Measurements from ENCODE around the gene CAB39. TPM values are rescaled to one million over a fixed set of nuclear protein-coding genes. Genes with fewer than 3 reads are reported as not detected.
A peak's percentile ranks its signal among the peaks of the same experiment; 100 is the strongest.

CAB39 gene
- total and polyA plus RNA-seq, 11 donors, result 28.6 to 99.2 (median 84.2) TPM

DNA sequence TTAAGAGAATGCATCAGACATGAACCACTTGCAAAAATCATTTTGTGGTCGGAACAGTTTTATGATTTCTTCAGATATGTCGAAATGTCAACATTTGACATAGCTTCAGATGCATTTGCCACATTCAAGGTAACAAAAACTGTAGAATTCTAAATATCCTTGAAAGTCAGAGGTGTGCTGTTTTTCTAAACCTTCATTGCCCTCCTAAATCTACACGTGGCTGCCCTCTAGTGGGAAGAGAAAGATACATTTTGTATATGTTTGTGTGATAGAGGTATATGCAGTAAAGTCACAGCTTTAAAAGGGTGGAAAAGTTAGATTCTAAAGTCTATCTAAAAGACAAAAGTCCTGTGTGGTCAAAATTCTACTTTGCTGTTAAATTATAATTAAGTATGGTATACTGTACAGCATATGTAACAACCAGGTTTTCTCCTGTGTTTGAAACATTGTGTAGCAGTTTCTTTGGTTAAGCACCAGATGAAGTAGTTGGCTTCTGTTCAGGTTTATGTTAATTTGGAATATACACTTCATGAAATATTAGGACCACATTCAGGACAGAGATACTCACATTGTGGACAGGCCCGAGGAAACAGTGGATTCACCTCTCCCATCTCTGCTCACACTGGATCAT is 86.2 kb downstream of the CAB39 start:
- WGBS, 4 donors, result 52 to 59% (median 53%) methylated on average over 4 of the region's 4 CpGs
- intact Hi-C loops (cut with DNase I), result loop anchor here in 9 of 10 donors (2.0 to 10.0 kb wide), 5 partner anchors 82 to 164 kb away; partner anchors contain the start of gene CAB39 (in 7 of the 9)
- Histone ChIP-seq H3K27me3 (no peaks in the 10 kb centered on the region), H3K9me3 (no peaks in the 10 kb centered on the region), H3K4me1 (peaks cover 0 to 53% (median 20%) of the 10 kb centered on the region in 12 donors), H3K27ac (no peak overlapping the region), H3K36me3 (peaks cover 0 to 46% (median 31%) of the 10 kb centered on the region in 9 donors), H3K4me3 (no peak overlapping the region)
- ATAC-seq (no peak), DNase-seq (no peak)
- TF ChIP-seq, protein P1, sequence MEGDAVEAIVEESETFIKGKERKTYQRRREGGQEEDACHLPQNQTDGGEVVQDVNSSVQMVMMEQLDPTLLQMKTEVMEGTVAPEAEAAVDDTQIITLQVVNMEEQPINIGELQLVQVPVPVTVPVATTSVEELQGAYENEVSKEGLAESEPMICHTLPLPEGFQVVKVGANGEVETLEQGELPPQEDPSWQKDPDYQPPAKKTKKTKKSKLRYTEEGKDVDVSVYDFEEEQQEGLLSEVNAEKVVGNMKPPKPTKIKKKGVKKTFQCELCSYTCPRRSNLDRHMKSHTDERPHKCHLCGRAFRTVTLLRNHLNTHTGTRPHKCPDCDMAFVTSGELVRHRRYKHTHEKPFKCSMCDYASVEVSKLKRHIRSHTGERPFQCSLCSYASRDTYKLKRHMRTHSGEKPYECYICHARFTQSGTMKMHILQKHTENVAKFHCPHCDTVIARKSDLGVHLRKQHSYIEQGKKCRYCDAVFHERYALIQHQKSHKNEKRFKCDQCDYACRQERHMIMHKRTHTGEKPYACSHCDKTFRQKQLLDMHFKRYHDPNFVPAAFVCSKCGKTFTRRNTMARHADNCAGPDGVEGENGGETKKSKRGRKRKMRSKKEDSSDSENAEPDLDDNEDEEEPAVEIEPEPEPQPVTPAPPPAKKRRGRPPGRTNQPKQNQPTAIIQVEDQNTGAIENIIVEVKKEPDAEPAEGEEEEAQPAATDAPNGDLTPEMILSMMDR (IDR thresholded peaks at IDR 0.05), result peak; percentile 32 to 70 (median 60)
- no peak for TF ChIP-seq POLR2A (IDR thresholded peaks at IDR 0.05)

DNA sequence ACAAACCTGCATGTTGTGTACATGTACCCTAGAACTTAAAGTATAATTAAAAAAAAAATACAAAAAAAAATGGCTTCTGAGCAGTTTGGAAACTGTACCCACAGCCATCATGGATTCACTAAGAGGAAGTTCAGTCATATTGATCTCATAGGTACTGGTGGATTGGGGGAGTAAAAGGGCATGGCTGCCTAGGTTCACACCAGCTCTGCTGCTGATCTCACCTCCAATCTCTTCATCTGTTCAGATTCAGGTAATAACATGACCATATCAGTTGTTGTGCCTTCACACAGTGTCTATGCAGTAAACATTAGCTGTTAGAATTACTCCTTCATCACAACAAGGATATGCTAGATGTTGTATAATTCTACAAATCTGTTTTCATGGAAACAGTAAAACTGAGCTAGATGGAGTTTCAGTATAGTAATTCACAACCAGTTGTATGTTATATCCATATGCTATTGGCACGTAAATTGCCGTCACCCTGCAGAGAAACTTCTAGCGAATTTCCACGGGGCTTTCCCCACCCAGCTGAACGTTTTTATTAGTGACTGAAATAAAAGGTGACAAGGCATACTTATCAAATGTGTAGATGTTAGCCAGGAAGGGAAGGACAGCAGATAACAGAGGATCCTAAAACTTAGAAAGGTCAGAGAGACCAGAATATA is 92.8 kb downstream of the CAB39 start:
- 76 to 79% (median 77%) methylated on average over 5 of the region's 5 CpGs for WGBS, 4 donors
- no peak overlapping the region for H3K4me3 ChIP-seq
- H3K27ac ChIP-seq, result no peak overlapping the region
- H3K9me3 ChIP-seq, result no peaks in the 10 kb centered on the region
- peaks cover 0 to 11% (median 0%) of the 10 kb centered on the region in 12 donors for H3K4me1 ChIP-seq
- no peak for ATAC-seq
- DNase-seq, result no peak
- H3K27me3 ChIP-seq, result no peaks in the 10 kb centered on the region
- H3K36me3 ChIP-seq, result peaks cover 0 to 48% (median 26%) of the 10 kb centered on the region in 9 donors
- intact Hi-C loops (cut with DNase I), result no loop called here
- no peak for TF ChIP-seq POLR2A (IDR thresholded peaks at IDR 0.05)
- TF ChIP-seq, protein P1 (IDR thresholded peaks at IDR 0.05), result no peak

DNA sequence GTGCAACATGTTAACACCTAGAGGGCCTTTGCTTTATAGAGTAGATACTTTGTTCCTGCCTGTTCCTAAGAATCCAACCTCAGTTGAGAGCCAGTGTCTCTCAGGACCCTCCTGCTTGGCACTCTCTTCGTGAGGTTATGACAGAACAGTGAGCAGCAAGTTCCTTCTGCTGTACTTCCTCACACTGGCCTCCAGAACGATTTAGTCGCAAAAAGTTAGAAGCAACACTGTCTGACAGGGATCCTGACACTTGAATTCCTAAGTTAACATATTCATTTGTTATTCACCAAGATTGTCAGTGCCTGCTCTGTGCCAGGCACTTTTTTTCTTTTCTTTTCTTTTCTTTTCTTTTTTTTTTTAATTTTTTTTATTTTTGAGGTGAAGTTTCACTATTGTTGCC is 95.1 kb downstream of the CAB39 start:
- H3K4me1 ChIP-seq, result peaks cover 0 to 11% (median 0%) of the 10 kb centered on the region in 12 donors
- no peak overlapping the region for H3K27ac ChIP-seq
- no peak overlapping the region for H3K4me3 ChIP-seq
- TF ChIP-seq, protein P1 (IDR thresholded peaks at IDR 0.05), result no peak
- no peak for TF ChIP-seq POLR2A (IDR thresholded peaks at IDR 0.05)
- intact Hi-C loops (cut with DNase I), result no loop called here
- no peaks in the 10 kb centered on the region for H3K9me3 ChIP-seq
- WGBS, 4 donors, result 70 to 82% (median 76%) methylated on average over 3 of the region's 3 CpGs
- peaks cover 0 to 58% (median 33%) of the 10 kb centered on the region in 9 donors for H3K36me3 ChIP-seq
- ATAC-seq (peak in 1 of 4 donors; percentile 13), DNase-seq (no peak)
- H3K27me3 ChIP-seq, result no peaks in the 10 kb centered on the region

DNA sequence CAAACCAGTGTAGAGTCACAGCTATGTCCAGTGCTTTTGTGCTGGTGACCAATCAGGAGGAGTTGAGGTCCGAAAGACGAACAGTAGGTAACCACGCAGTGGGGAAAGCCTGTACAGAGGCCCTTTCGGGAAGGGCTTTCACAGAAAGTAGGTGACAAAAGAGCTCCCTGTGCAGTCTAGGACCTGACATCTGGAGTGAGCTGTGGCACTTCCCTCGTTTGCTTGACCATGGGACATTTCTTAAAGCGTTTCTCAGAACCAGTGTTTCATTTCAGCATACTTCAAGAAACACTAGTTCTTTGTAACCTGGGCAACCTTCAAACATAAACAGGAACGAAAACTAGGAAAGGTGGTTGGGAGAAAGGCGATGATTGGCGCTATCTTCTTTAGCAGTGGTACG is 96.4 kb downstream of the CAB39 start:
- intact Hi-C loops (cut with DNase I), result no loop called here
- Histone ChIP-seq H3K27me3 (no peaks in the 10 kb centered on the region), H3K4me1 (peaks cover 0 to 11% (median 0%) of the 10 kb centered on the region in 12 donors), H3K4me3 (no peak overlapping the region), H3K27ac (no peak overlapping the region), H3K36me3 (peaks cover 0 to 68% (median 39%) of the 10 kb centered on the region in 9 donors), H3K9me3 (no peaks in the 10 kb centered on the region)
- ATAC-seq (peak in 1 of 4 donors; percentile 34), DNase-seq (no peak)
- no peak for TF ChIP-seq POLR2A (IDR thresholded peaks at IDR 0.05)
- TF ChIP-seq, protein P1 (IDR thresholded peaks at IDR 0.05), result no peak
- 90 to 94% (median 93%) methylated on average over 10 of the region's 10 CpGs for WGBS, 4 donors
